ENCODE measurements around the gene AAMP. TPM values are rescaled to one million over a fixed set of nuclear protein-coding genes. Genes with fewer than 3 reads are reported as not detected.

The AAMP gene
- total and polyA plus RNA-seq, 7 donors, result 52.7 to 120 (median 70.6) TPM

DNA sequence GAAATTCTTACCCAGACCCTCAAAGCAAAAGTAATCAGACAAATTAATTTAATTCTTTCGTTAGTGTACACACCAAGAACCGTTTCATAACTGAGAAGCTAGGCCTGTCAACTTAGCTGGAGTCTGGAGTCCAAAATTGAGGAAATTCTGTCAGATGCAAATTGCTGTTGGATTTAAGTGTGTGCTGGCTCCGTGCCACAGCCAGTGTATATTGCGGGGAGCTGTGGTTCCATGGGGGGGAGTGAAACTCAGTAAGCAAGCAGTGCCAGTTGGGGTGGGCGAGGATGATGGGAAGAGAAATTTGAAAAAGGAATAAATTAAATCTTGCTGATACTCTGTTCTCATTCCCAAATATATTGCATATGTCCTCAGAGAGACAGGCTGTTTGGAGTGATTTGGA is 48.9 kb downstream of the AAMP start:
- WGBS, 3 donors, result 51 to 73% (median 55%) methylated on average over 5 of the region's 5 CpGs
- DNase-seq (no peak), ATAC-seq (no peak)
- H3K27ac ChIP-seq, result peak overlapping the region; percentile 95
- H3K9me3 ChIP-seq, result no peaks in the 10 kb centered on the region
- peaks cover 78% of the 10 kb centered on the region for H3K4me1 ChIP-seq
- no peak for TF ChIP-seq CTCF (IDR thresholded peaks at IDR 0.05)
- H3K36me3 ChIP-seq (ENCODE audit: insufficient read depth in 1 of 2, low read depth in 1 of 2), result peaks cover 8 to 20% of the 10 kb centered on the region in 2 donors
- H3K4me3 ChIP-seq, result peak overlapping the region; percentile 92
- intact Hi-C loops (cut with DNase I), result no loop called here
- H3K27me3 ChIP-seq (ENCODE audit: insufficient read depth in 3 of 3, low read length in 2 of 3), result no peaks in the 10 kb centered on the region

GRCh38 chr2:218219934-218220333 is 50.0 kb downstream of the AAMP start:
- no peaks in the 10 kb centered on the region for H3K27me3 ChIP-seq (ENCODE audit: insufficient read depth in 3 of 3, low read length in 2 of 3)
- TF ChIP-seq CTCF (IDR thresholded peaks at IDR 0.05), result no peak
- DNase-seq (no peak), ATAC-seq (no peak)
- no peaks in the 10 kb centered on the region for H3K9me3 ChIP-seq
- peak overlapping the region; percentile 95 for H3K27ac ChIP-seq
- intact Hi-C loops (cut with DNase I), result loop anchor here in 1 of 2 donors (5.0 kb wide), 1 partner anchor 47 kb away; no protein-coding TSS in a partner anchor
- peaks cover 5 to 9% of the 10 kb centered on the region in 2 donors for H3K36me3 ChIP-seq (ENCODE audit: insufficient read depth in 1 of 2, low read depth in 1 of 2)
- peak overlapping the region; percentile 92 for H3K4me3 ChIP-seq
- 17 to 51% (median 23%) methylated on average over 2 of the region's 2 CpGs for WGBS, 3 donors
- H3K4me1 ChIP-seq, result peaks cover 68% of the 10 kb centered on the region

DNA sequence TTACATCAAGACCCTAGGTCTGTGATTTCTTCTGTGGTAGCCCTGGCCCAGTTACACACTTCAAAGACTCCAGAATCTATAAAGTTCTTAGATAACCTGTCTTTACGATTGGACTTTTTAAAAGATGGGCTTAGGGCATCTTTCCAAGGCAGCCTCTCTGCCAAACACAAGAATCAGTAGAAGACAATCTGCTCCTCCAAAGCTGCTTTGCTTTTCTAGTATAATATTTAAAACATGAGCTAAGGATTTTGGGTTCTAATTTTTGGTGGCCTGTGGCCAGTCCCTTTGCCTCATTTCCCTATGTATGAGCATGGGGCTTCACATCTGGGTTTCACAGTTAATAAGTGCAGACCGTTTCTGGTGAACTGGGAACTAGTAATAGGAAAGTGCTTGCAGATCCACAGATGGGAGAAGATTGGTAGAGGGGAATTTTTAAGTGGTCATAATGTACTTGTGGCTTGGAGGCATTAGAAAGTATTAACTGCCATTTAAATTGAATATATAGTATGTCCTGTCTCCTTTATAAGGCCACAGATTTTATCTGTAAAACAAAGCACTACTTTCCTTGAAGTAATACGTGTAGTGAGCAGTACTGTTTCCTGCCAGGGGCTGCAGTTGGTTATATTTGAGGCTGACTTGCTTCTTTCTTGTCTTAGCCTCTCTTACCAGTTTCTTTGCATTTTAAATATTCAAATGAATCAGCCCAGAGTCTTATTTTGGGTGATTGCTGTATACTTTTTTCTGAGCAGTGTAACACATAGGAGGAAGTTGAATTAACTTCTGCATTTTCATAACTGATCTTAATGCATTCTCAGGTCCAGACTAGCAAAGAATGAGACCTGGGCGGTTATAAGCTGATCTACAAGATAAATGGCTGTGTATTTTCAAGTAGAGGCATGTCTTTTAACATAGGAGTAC is 51.4 kb downstream of the AAMP start:
- H3K27me3 ChIP-seq (ENCODE audit: insufficient read depth in 3 of 3, low read length in 2 of 3), result no peaks in the 10 kb centered on the region
- DNase-seq (no peak), ATAC-seq (no peak)
- peak overlapping the region; percentile 95 for H3K27ac ChIP-seq
- peak overlapping the region; percentile 92 for H3K4me3 ChIP-seq
- WGBS, 3 donors, result 9 to 21% (median 15%) methylated on average over 4 of the region's 4 CpGs
- peaks cover 55% of the 10 kb centered on the region for H3K4me1 ChIP-seq
- intact Hi-C loops (cut with DNase I), result loop anchor here in 1 of 2 donors (5.0 kb wide), 1 partner anchor 49 kb away; no protein-coding TSS in a partner anchor
- TF ChIP-seq CTCF (IDR thresholded peaks at IDR 0.05), result no peak
- H3K36me3 ChIP-seq (ENCODE audit: insufficient read depth in 1 of 2, low read depth in 1 of 2), result peaks cover 0 to 3% of the 10 kb centered on the region in 2 donors
- no peaks in the 10 kb centered on the region for H3K9me3 ChIP-seq

DNA sequence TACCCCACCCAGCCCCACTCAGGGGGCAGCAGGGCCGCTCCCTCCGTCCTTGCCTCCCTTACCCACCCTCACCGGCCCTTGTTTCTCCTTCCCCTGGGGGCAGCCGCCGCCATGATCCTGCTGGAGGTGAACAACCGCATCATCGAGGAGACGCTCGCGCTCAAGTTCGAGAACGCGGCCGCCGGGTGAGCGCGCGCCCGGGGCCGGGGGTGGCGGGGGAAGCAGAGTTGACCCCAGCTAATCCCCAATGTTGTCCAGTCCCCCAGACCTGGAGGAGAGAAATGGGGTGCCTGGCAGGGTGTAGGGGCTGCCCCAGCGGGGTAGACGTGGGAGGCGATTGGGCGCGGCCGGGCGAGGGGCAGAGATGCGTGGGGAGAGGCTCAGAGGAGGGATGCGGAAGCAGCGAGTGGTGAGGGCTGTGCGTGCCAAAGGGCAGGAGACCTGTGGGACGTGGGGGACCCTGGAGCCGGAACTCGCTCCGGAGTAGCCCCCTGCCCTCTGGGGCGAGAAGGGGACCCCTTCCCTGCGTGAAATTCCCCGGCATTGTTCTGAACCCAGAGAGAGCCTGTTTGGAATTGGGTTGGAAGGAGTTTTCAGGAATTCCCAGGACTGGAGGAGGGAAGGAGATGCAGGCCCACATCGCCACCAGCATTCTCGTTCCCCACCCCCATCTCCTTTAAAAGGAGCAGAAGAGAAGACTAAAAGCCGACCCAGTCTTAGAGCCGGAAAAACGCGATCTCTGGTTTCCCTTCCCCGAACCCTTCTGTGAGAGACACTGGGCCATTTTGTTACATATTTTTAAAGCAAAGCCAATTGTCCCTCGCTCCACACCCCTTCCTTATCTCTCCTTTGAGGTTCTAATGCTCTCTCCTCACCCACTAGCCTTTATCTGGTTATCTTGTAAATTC is 52.3 kb downstream of the AAMP start:
- 0 to 1% (median 1%) methylated on average over 44 to 47 of the region's 47 CpGs for WGBS, 3 donors
- intact Hi-C loops (cut with DNase I), result loop anchor here in 1 of 2 donors (2.0 to 5.0 kb wide), 2 partner anchors 31 to 50 kb away; no protein-coding TSS in a partner anchor
- peaks cover 46% of the 10 kb centered on the region for H3K4me1 ChIP-seq
- H3K27me3 ChIP-seq (ENCODE audit: insufficient read depth in 3 of 3, low read length in 2 of 3), result no peaks in the 10 kb centered on the region
- H3K27ac ChIP-seq, result peak overlapping the region; percentile 95
- peak overlapping the region; percentile 92 for H3K4me3 ChIP-seq
- TF ChIP-seq CTCF (IDR thresholded peaks at IDR 0.05), result no peak
- peaks cover 0 to 3% of the 10 kb centered on the region in 2 donors for H3K36me3 ChIP-seq (ENCODE audit: insufficient read depth in 1 of 2, low read depth in 1 of 2)
- DNase-seq (peak; percentile 57 to 79), ATAC-seq (peak; percentile 38 to 55 (median 46))
- H3K9me3 ChIP-seq, result no peaks in the 10 kb centered on the region

Measured in psoas muscle (tissue), 8 donors.